Ishikawa (cell line): ENCODE results near the gene PRDM16.

Experiments used
- CEBPB ChIP-seq: IDR thresholded peaks from 2 replicates; pipeline ENCODE4 v1.6.1; 2012
- EP300 ChIP-seq: IDR thresholded peaks from 2 replicates; pipeline ENCODE4 v1.6.1; 2012; ENCODE audit warnings: borderline replicate concordance
- FOXM1 ChIP-seq: IDR thresholded peaks from 2 replicates; pipeline ENCODE4 v1.6.1; 2012; ENCODE audit warnings: low read depth, borderline replicate concordance
- MAX ChIP-seq: IDR thresholded peaks from 2 replicates; pipeline ENCODE4 v1.6.1; 2012
- NFIC ChIP-seq: IDR thresholded peaks from 2 replicates; pipeline ENCODE4 v1.6.1; 2012
- RAD21 ChIP-seq: IDR thresholded peaks from 2 replicates; pipeline ENCODE4 v1.6.1; 2012; ENCODE audit warnings: low read depth
- REST ChIP-seq: IDR thresholded peaks from 2 replicates; pipeline ENCODE4 v1.6.1; 2012; ENCODE audit warnings: low read depth, mild to moderate bottlenecking
- TAF1 ChIP-seq: IDR thresholded peaks from 2 replicates; pipeline ENCODE4 v1.6.1; 2012; ENCODE audit warnings: low read depth, mild to moderate bottlenecking
- TCF12 ChIP-seq: IDR thresholded peaks from 2 replicates; pipeline ENCODE4 v1.6.1; 2012; ENCODE audit warnings: low read depth
- TEAD4 ChIP-seq: IDR thresholded peaks from 2 replicates; pipeline ENCODE4 v1.6.1; 2012
- YY1 ChIP-seq: IDR thresholded peaks from 2 replicates; pipeline ENCODE4 v1.6.1; 2012; ENCODE audit warnings: low read depth
- ZBTB7A ChIP-seq: IDR thresholded peaks from 2 replicates; pipeline ENCODE4 v1.6.1; 2012; ENCODE audit warnings: low read depth

DNA sequence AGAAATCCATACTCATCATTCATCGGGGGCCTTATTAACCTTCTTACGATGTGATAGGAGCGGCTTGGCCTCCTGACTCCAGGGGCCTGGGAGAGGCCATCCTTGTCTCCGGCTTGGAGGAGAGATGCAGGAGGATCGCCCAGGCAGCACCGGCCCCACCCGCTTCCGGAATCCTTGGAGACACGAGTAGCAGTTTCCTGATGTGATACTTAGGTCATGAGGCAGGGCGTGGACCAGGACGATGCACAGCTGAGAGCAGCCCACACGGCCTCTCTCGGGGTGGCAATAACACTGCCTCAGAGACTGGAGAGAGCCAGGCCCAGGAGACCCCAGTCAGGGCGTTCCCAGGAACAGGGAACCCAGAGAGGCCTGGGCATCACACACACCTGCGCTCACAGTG is 221.9 kb downstream of the PRDM16 start:
- TF ChIP-seq TAF1, result no peak
- TF ChIP-seq MAX, result no peak
- TF ChIP-seq TCF12, result no peak
- TF ChIP-seq ZBTB7A, result no peak
- no peak for TF ChIP-seq RAD21
- TF ChIP-seq EP300, result no peak
- TF ChIP-seq CEBPB, result no peak
- TF ChIP-seq YY1, result no peak
- TF ChIP-seq FOXM1, result no peak
- TF ChIP-seq NFIC, result no peak
- TF ChIP-seq REST, result no peak
- TF ChIP-seq TEAD4, result no peak
